ENCODE data around the gene CHRDL2. TPM values are rescaled to one million over a fixed set of nuclear protein-coding genes. Genes with fewer than 3 reads are reported as not detected.

The CHRDL2 gene
- total RNA-seq, 1 experiment from 2014 or later = not detected

DNA sequence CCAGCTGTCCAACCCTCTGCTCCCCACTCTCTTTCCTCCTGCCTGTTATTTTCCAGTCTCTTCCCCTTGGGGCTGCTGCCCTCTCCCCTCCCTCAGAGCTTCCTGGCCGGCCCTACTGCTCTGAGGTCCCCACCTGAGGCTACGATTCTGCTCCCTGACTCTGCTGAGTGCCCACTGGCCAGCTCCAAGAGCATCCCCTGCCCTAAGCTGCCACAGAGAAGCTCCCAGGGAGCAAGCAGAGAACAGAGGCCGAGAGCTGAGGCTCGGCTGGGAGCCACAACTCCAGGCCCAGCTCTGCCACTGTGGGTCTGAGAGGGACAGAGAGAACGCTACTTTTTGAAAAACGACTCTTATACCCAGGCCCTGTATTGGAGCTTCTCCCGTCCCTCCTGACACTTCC lies 61.1 kb downstream of the CHRDL2 start:
- H3K9me3 ChIP-seq (ENCODE audit: control insufficient read depth in 1 of 2, insufficient read depth in 1 of 2, low read depth in 1 of 2, low read length in 2 of 2) = no peaks in the 10 kb centered on the region
- no peaks in the 10 kb centered on the region for H4K20me1 ChIP-seq (ENCODE audit: insufficient read depth)
- ChIA-PET RAD21 (ENCODE audit: low non-redundant PET in 1 of 2, low total read pairs in 2 of 2, uncharacterized antibody in 2 of 2, unreplicated experiment in 2 of 2) (no interaction called here), POLR2A (no interaction called here), CTCF (no interaction called here)
- H3K27ac ChIP-seq (ENCODE audit: low read depth, low read length) = no peak overlapping the region
- DNase-seq (ENCODE audit: low read depth, low spot score) = no peak
- intact Hi-C loops (cut with micrococcal nuclease) = no loop called here
- no peaks in the 10 kb centered on the region for H3K9me2 ChIP-seq (ENCODE audit: insufficient read depth)
- H3K27me3 ChIP-seq (ENCODE audit: insufficient read depth, low read length) = no peaks in the 10 kb centered on the region
- no peaks in the 10 kb centered on the region for H3K36me3 ChIP-seq (ENCODE audit: control insufficient read depth in 1 of 2, insufficient read depth in 2 of 2, low read length in 2 of 2)
- H2AFZ ChIP-seq (ENCODE audit: low read depth, low read length, poor library complexity, severe bottlenecking) = no peak overlapping the region
- TF ChIP-seq RAD21 (IDR thresholded peaks at IDR 0.05; ENCODE audit: low read depth) = no peak
- TF ChIP-seq EZH2 (IDR thresholded peaks at IDR 0.05) = no peak
- no peak for TF ChIP-seq JUND (IDR thresholded peaks at IDR 0.05)
- TF ChIP-seq SIN3A (IDR thresholded peaks at IDR 0.05; ENCODE audit: low read depth) = no peak
- TF ChIP-seq ZFX (IDR thresholded peaks at IDR 0.05) = no peak
- TF ChIP-seq FOSL1 (IDR thresholded peaks at IDR 0.05; ENCODE audit: low read depth) = no peak
- TF ChIP-seq CEBPB (IDR thresholded peaks at IDR 0.05; ENCODE audit: low read depth) = no peak
- TF ChIP-seq, protein P1, sequence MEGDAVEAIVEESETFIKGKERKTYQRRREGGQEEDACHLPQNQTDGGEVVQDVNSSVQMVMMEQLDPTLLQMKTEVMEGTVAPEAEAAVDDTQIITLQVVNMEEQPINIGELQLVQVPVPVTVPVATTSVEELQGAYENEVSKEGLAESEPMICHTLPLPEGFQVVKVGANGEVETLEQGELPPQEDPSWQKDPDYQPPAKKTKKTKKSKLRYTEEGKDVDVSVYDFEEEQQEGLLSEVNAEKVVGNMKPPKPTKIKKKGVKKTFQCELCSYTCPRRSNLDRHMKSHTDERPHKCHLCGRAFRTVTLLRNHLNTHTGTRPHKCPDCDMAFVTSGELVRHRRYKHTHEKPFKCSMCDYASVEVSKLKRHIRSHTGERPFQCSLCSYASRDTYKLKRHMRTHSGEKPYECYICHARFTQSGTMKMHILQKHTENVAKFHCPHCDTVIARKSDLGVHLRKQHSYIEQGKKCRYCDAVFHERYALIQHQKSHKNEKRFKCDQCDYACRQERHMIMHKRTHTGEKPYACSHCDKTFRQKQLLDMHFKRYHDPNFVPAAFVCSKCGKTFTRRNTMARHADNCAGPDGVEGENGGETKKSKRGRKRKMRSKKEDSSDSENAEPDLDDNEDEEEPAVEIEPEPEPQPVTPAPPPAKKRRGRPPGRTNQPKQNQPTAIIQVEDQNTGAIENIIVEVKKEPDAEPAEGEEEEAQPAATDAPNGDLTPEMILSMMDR (IDR thresholded peaks at IDR 0.05 in 2 of 3, conservative IDR thresholded peaks at IDR 0.05 in 1 of 3; ENCODE audit: borderline replicate concordance in 1 of 3, insufficient read depth in 1 of 3, low read depth in 2 of 3, low read length in 2 of 3) = no peak
- TF ChIP-seq SRF (IDR thresholded peaks at IDR 0.05; ENCODE audit: low read depth) = no peak
- no peak for TF ChIP-seq YY1 (IDR thresholded peaks at IDR 0.05; ENCODE audit: extremely low read depth, insufficient replicate concordance, low read depth, low read length)
- TF ChIP-seq, protein P2, sequence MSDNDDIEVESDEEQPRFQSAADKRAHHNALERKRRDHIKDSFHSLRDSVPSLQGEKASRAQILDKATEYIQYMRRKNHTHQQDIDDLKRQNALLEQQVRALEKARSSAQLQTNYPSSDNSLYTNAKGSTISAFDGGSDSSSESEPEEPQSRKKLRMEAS (IDR thresholded peaks at IDR 0.05) = no peak
- no peak for TF ChIP-seq POLR2A (IDR thresholded peaks at IDR 0.05; ENCODE audit: borderline replicate concordance, extremely low read depth, insufficient read depth, insufficient read length)
- no peak for TF ChIP-seq EZH2phosphoT487 (IDR thresholded peaks at IDR 0.05; ENCODE audit: borderline replicate concordance)
- TF ChIP-seq, protein P3, sequence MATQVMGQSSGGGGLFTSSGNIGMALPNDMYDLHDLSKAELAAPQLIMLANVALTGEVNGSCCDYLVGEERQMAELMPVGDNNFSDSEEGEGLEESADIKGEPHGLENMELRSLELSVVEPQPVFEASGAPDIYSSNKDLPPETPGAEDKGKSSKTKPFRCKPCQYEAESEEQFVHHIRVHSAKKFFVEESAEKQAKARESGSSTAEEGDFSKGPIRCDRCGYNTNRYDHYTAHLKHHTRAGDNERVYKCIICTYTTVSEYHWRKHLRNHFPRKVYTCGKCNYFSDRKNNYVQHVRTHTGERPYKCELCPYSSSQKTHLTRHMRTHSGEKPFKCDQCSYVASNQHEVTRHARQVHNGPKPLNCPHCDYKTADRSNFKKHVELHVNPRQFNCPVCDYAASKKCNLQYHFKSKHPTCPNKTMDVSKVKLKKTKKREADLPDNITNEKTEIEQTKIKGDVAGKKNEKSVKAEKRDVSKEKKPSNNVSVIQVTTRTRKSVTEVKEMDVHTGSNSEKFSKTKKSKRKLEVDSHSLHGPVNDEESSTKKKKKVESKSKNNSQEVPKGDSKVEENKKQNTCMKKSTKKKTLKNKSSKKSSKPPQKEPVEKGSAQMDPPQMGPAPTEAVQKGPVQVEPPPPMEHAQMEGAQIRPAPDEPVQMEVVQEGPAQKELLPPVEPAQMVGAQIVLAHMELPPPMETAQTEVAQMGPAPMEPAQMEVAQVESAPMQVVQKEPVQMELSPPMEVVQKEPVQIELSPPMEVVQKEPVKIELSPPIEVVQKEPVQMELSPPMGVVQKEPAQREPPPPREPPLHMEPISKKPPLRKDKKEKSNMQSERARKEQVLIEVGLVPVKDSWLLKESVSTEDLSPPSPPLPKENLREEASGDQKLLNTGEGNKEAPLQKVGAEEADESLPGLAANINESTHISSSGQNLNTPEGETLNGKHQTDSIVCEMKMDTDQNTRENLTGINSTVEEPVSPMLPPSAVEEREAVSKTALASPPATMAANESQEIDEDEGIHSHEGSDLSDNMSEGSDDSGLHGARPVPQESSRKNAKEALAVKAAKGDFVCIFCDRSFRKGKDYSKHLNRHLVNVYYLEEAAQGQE (IDR thresholded peaks at IDR 0.05; ENCODE audit: low read depth) = no peak
- TF ChIP-seq, protein P4, sequence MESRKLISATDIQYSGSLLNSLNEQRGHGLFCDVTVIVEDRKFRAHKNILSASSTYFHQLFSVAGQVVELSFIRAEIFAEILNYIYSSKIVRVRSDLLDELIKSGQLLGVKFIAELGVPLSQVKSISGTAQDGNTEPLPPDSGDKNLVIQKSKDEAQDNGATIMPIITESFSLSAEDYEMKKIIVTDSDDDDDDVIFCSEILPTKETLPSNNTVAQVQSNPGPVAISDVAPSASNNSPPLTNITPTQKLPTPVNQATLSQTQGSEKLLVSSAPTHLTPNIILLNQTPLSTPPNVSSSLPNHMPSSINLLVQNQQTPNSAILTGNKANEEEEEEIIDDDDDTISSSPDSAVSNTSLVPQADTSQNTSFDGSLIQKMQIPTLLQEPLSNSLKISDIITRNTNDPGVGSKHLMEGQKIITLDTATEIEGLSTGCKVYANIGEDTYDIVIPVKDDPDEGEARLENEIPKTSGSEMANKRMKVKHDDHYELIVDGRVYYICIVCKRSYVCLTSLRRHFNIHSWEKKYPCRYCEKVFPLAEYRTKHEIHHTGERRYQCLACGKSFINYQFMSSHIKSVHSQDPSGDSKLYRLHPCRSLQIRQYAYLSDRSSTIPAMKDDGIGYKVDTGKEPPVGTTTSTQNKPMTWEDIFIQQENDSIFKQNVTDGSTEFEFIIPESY (IDR thresholded peaks at IDR 0.05; ENCODE audit: extremely low read depth, insufficient replicate concordance, low read length) = no peak
- TF ChIP-seq CBX3 (IDR thresholded peaks at IDR 0.05; ENCODE audit: low read depth) = no peak
- TF ChIP-seq ZNF274 (IDR thresholded peaks at IDR 0.05; ENCODE audit: low read depth, low read length) = no peak
- no peak for TF ChIP-seq EGR1 (IDR thresholded peaks at IDR 0.05; ENCODE audit: low read depth)
- H3K79me2 ChIP-seq (ENCODE audit: insufficient read depth, low read length) = no peaks in the 10 kb centered on the region
- no peak overlapping the region for H3K4me3 ChIP-seq (replicated peaks in 1 of 2; ENCODE audit: low read depth in 1 of 2, low read length in 2 of 2)
- no TSS peak for BruUV-seq (replicated peaks)
- H3K9ac ChIP-seq (ENCODE audit: low read length) = no peak overlapping the region
- no peaks in the 10 kb centered on the region for H3K4me1 ChIP-seq (ENCODE audit: control insufficient read depth in 1 of 2, insufficient read depth in 2 of 2, low read length in 2 of 2)
- no peak for ATAC-seq
- no peak overlapping the region for H3K4me2 ChIP-seq (ENCODE audit: low read length)

Measured in HCT116 (cell line).